IMR-90 (cell line): Measurements from ENCODE around the gene VASN. TPM values are rescaled to one million over a fixed set of nuclear protein-coding genes. Genes with fewer than 3 reads are reported as not detected.
A peak's percentile ranks its signal among the peaks of the same experiment; 100 is the strongest.

ENCODE experiments used
- ATAC-seq: fragments of 200-7000 bp; cut with Tn5 transposase; 2 replicates; pipeline ENCODE4 v1.9.1; 2020; ENCODE audit warnings: low read depth, mild to moderate bottlenecking, moderate library complexity
- BruUV-seq: library from RNA; stranded (reverse); fragments of 400-500 nt; replicated peaks from 2 replicates; lab custom pipeline; 2021; lab: Mats Ljungman, UMichigan
- CTCF ChIA-PET: fragments of 300-600 bp; formaldehyde crosslinking; extraction: SDS; loops from one replicate; lab custom pipeline; 2021; ENCODE audit warnings: antibody characterized with exemption; lab: Yijun Ruan, JAX
- POLR2A ChIA-PET: fragments of 300-600 bp; sonication (Branson Sonifier 250); formaldehyde crosslinking; loops from one replicate; lab custom pipeline; 2022; ENCODE audit warnings: antibody characterized with exemption; ENCODE audit not compliant: unreplicated experiment; lab: Charles Lee
- DNase-seq: peaks from one replicate; pipeline ENCODE4 v3.0.0; 2013
- H2AFZ ChIP-seq: replicated peaks from 2 replicates; pipeline ENCODE3; 2013; ENCODE audit warnings: low read length, mild to moderate bottlenecking; ENCODE audit not compliant: poor library complexity
- H2AK5ac ChIP-seq: 2 replicates; pipeline ENCODE4 v1.6.1; 2013; ENCODE audit warnings: low read depth, low read length, inconsistent platforms
- H2AK9ac ChIP-seq: replicated peaks from 2 replicates; pipeline ENCODE3; 2013; ENCODE audit warnings: mild to moderate bottlenecking, low read depth, low read length, moderate library complexity; ENCODE audit not compliant: poor library complexity
- H2BK120ac ChIP-seq: 2 replicates; pipeline ENCODE4 v1.6.1; 2013; ENCODE audit warnings: low read depth, low read length, inconsistent platforms
- H2BK15ac ChIP-seq: 3 replicates; pipeline ENCODE4 v1.6.1; 2013; ENCODE audit warnings: low read depth, low read length, inconsistent platforms
- H2BK20ac ChIP-seq: 2 replicates; pipeline ENCODE4 v1.6.1; 2013; ENCODE audit warnings: low read depth, mild to moderate bottlenecking, inconsistent platforms, low read length, moderate library complexity
- H2BK5ac ChIP-seq: 2 replicates; pipeline ENCODE4 v1.6.1; 2013; ENCODE audit warnings: mild to moderate bottlenecking, low read depth, low read length, inconsistent platforms; ENCODE audit not compliant: poor library complexity, severe bottlenecking
- H3K14ac ChIP-seq: replicated peaks from 2 replicates; pipeline ENCODE4 v1.6.1; 2013; ENCODE audit warnings: low read depth, low read length, inconsistent platforms
- H3K18ac ChIP-seq: 2 replicates; pipeline ENCODE4 v1.6.1; 2013; ENCODE audit warnings: low read depth, low read length, control low read depth
- H3K23ac ChIP-seq: 2 replicates; pipeline ENCODE4 v1.6.1; 2013; ENCODE audit warnings: low read depth, low read length, inconsistent platforms
- H3K27ac ChIP-seq: 2 replicates; pipeline ENCODE4 v1.5.1; 2013; ENCODE audit warnings: mild to moderate bottlenecking, control low read depth, low read length; ENCODE audit not compliant: insufficient read depth
- H3K27me3 ChIP-seq: 2 replicates; pipeline ENCODE4 v1.6.1; 2013; ENCODE audit warnings: low read length; ENCODE audit not compliant: control insufficient read depth, insufficient read depth
- H3K36me3 ChIP-seq: 2 replicates; pipeline ENCODE4 v1.6.1; 2013; ENCODE audit warnings: low read length, mixed read lengths; ENCODE audit not compliant: control insufficient read depth, insufficient read depth
- H3K4ac ChIP-seq: 2 replicates; pipeline ENCODE4 v1.6.1; 2013; ENCODE audit warnings: low read depth, low read length, inconsistent platforms
- H3K4me1 ChIP-seq: 2 replicates; pipeline ENCODE4 v1.6.1; 2013; ENCODE audit warnings: low read length, mixed read lengths; ENCODE audit not compliant: control insufficient read depth, insufficient read depth
- H3K4me2 ChIP-seq: 2 replicates; pipeline ENCODE4 v1.6.1; 2013; ENCODE audit warnings: low read depth, mild to moderate bottlenecking, control low read depth, low read length, moderate library complexity
- H3K4me3 ChIP-seq: 2 replicates; pipeline ENCODE4 v1.5.1; 2013; ENCODE audit warnings: low read depth, mild to moderate bottlenecking, control low read depth, low read length, moderate library complexity; ENCODE audit not compliant: insufficient read depth
- H3K56ac ChIP-seq: 2 replicates; pipeline ENCODE4 v1.6.1; 2013; ENCODE audit warnings: low read length, inconsistent platforms; ENCODE audit not compliant: insufficient read depth; ENCODE audit errors: extremely low read depth
- H3K79me1 ChIP-seq, 2 experiments: 2 replicates each; pipeline ENCODE4 v1.6.1; 2013; ENCODE audit warnings: low read length in 2 of 2, inconsistent platforms in 1 of 2, low read depth in 1 of 2
- H3K9ac ChIP-seq: 2 replicates; pipeline ENCODE4 v1.6.1; 2013; ENCODE audit warnings: low read depth, low read length, control low read depth
- H3K9me1 ChIP-seq: 2 replicates; pipeline ENCODE4 v1.6.1; 2013; ENCODE audit warnings: low read length, inconsistent platforms; ENCODE audit not compliant: insufficient read depth
- H3K9me3 ChIP-seq: 2 replicates; pipeline ENCODE4 v1.6.1; 2013; ENCODE audit warnings: low read length; ENCODE audit not compliant: control insufficient read depth, insufficient read depth
- H4K20me1 ChIP-seq: 2 replicates; pipeline ENCODE4 v1.6.1; 2013; ENCODE audit warnings: low read length, inconsistent platforms; ENCODE audit not compliant: insufficient read depth
- H4K5ac ChIP-seq: 2 replicates; pipeline ENCODE4 v1.6.1; 2013; ENCODE audit warnings: mild to moderate bottlenecking, low read depth, low read length, control low read depth
- H4K8ac ChIP-seq, 2 experiments: 2 replicates each; pipeline ENCODE4 v1.6.1; 2013; ENCODE audit warnings: low read depth in 2 of 2, low read length in 2 of 2, control low read depth in 1 of 2, inconsistent platforms in 1 of 2
- H4K91ac ChIP-seq: 2 replicates; pipeline ENCODE4 v1.6.1; 2013; ENCODE audit warnings: low read depth, low read length, inconsistent platforms; ENCODE audit not compliant: insufficient read depth
- BHLHE40 ChIP-seq: fragments of 150-350 bp; IDR thresholded peaks from 2 replicates; pipeline ENCODE4 v1.6.1; 2016; ENCODE audit warnings: mild to moderate bottlenecking, low read depth, low read length
- CEBPB ChIP-seq: IDR thresholded peaks from 2 replicates; pipeline ENCODE4 v1.6.1; 2012; ENCODE audit warnings: low read depth, low read length, improper control_type of control experiment
- CHD1 ChIP-seq: IDR thresholded peaks from 2 replicates; pipeline ENCODE4 v1.6.1; 2012; ENCODE audit warnings: low read depth, low read length, improper control_type of control experiment
- FOS ChIP-seq: fragments of 150-350 bp; IDR thresholded peaks from 2 replicates; pipeline ENCODE4 v1.6.1; 2016; ENCODE audit warnings: low read depth, low read length
- MAFK ChIP-seq: IDR thresholded peaks from 2 replicates; pipeline ENCODE4 v1.6.1; 2012; ENCODE audit warnings: low read depth, low read length, improper control_type of control experiment
- MAZ ChIP-seq: IDR thresholded peaks from 2 replicates; pipeline ENCODE4 v1.6.1; 2012; ENCODE audit warnings: low read depth, mild to moderate bottlenecking, low read length, improper control_type of control experiment, moderate library complexity, borderline replicate concordance
- MXI1 ChIP-seq: IDR thresholded peaks from 2 replicates; pipeline ENCODE4 v1.6.1; 2012; ENCODE audit warnings: low read depth, mild to moderate bottlenecking, low read length, moderate library complexity, borderline replicate concordance
- POLR2A ChIP-seq: IDR thresholded peaks from 2 replicates; pipeline ENCODE4 v1.6.1; 2012; ENCODE audit warnings: mild to moderate bottlenecking, low read depth, low read length
- RAD21 ChIP-seq: IDR thresholded peaks from 2 replicates; pipeline ENCODE4 v1.6.1; 2012; ENCODE audit warnings: low read length, improper control_type of control experiment
- RCOR1 ChIP-seq: IDR thresholded peaks from 2 replicates; pipeline ENCODE4 v1.6.1; 2012; ENCODE audit warnings: mild to moderate bottlenecking, low read length, improper control_type of control experiment; ENCODE audit not compliant: insufficient replicate concordance
- SMC3 ChIP-seq: fragments of 150-350 bp; IDR thresholded peaks from 2 replicates; pipeline ENCODE4 v1.6.1; 2016; ENCODE audit warnings: low read depth, mild to moderate bottlenecking, antibody characterized with exemption, low read length, moderate library complexity
- WGBS, 2 experiments: methylation state at CpG; one replicate each; pipeline versions ENCODE4 v1.1.5 to v1.1.7; 2013; ENCODE audit warnings: missing lambda C conversion rate in 2 of 2; ENCODE audit not compliant: insufficient read length in 1 of 2; ENCODE audit errors: extremely low coverage in 2 of 2; 5-methylcytosine and 5-hydroxymethylcytosine counted together
- dilution Hi-C: fragments of 300-500 bp; cut with HindIII; formaldehyde crosslinking; loops from one replicate; pipeline ENCODE4 v1.14.3; 2018; ENCODE audit warnings: low sequenced_read_pairs; ENCODE audit not compliant: unreplicated experiment
- in situ Hi-C: fragments of 300-500 bp; cut with MboI; formaldehyde crosslinking; loops from 3 replicates; pipeline ENCODE4 v1.14.3; 2019; ENCODE audit warnings: low sequenced_read_pairs, inconsistent platforms, mixed read lengths
- intact Hi-C: fragments of 100-400 bp; cut with micrococcal nuclease; formaldehyde crosslinking; loops from 2 replicates; pipeline ENCODE4 v1.10.0; 2022
- polyA plus RNA-seq, 3 experiments: library from polyadenylated mRNA; depleted of rRNA; stranded (reverse); fragments of >200 nt; gene quantifications; 2 replicates each; pipeline ENCODE4 v1.2.3, GENCODE V29; 2012; ENCODE audit warnings: low replicate concordance in 1 of 3
- total RNA-seq: library from RNA; depleted of rRNA; stranded (reverse); fragments of >200 nt; gene quantifications from 2 replicates; pipeline ENCODE4 v1.2.3, GENCODE V29; 2012
- TF ChIP-seq, protein P1 (sequence below): conservative IDR thresholded peaks from 2 replicates; pipeline ENCODE4 v1.5.1; 2012; ENCODE audit warnings: mild to moderate bottlenecking, low read depth, low read length, improper control_type of control experiment
- TF ChIP-seq, protein P2 (sequence below): fragments of 150-350 bp; IDR thresholded peaks from 2 replicates; pipeline ENCODE4 v1.6.1; 2017; ENCODE audit warnings: mild to moderate bottlenecking, antibody characterized with exemption, low read length, low read depth
- TF ChIP-seq, protein P3 (sequence below): fragments of 150-350 bp; IDR thresholded peaks from 2 replicates; pipeline ENCODE4 v1.6.1; 2016; ENCODE audit warnings: low read depth, mild to moderate bottlenecking, low read length, moderate library complexity, borderline replicate concordance

VASN gene
- total and polyA plus RNA-seq, 2 of the 4 experiments (the other 2 are of a cell fraction) = 9.3 to 87.2 TPM

GRCh38 chr16:4409081-4409932, 37.7 kb downstream of the VASN start:
- peak overlapping the region; percentile 28 for H3K4ac ChIP-seq
- ChIA-PET CTCF (interaction anchor here (0.6 to 0.8 kb wide), 2 partner anchors 39 to 140 kb away, joined by 3 to 4 read pairs; no protein-coding TSS in a partner anchor), POLR2A (no interaction called here)
- no peak overlapping the region for H3K27ac ChIP-seq
- peaks cover 34% of the 10 kb centered on the region for H3K4me1 ChIP-seq
- intact Hi-C loops = no loop called here
- DNase-seq (no peak), ATAC-seq (peak; percentile 4; the same call in 1 of the 2 replicates)
- H4K91ac ChIP-seq = peak overlapping the region; percentile 10; the same call in 1 of the 2 replicates
- H2BK15ac ChIP-seq = peak overlapping the region; percentile 38; the same call in 1 of the 3 replicates
- peak overlapping the region; percentile 17 for H2BK5ac ChIP-seq
- peak overlapping the region; percentile 5; the same call in 1 of the 2 replicates for H3K14ac ChIP-seq
- no peak overlapping the region for H3K4me3 ChIP-seq
- H2AFZ ChIP-seq = peak overlapping the region; percentile 45
- H2BK120ac ChIP-seq = peak overlapping the region; percentile 53
- no TSS peak for BruUV-seq
- no peaks in the 10 kb centered on the region for H3K27me3 ChIP-seq
- no peak overlapping the region for H3K56ac ChIP-seq
- peak overlapping the region; percentile 41 for H2AK5ac ChIP-seq
- dilution Hi-C loops = no loop called here
- H3K18ac ChIP-seq = no peak overlapping the region
- 94% methylated on average over 12 of the region's 19 CpGs; no CpG with 5 or more reads in 1 of the 2 experiments for WGBS, 2 experiments
- peaks cover 22% of the 10 kb centered on the region for H3K36me3 ChIP-seq
- H2BK20ac ChIP-seq = peak overlapping the region; percentile 20
- H3K4me2 ChIP-seq = no peak overlapping the region
- H4K5ac ChIP-seq = no peak overlapping the region
- H3K9ac ChIP-seq = no peak overlapping the region
- peaks cover 22% of the 10 kb centered on the region for H3K9me1 ChIP-seq
- in situ Hi-C loops = no loop called here
- peaks cover 16 to 57% of the 10 kb centered on the region in 2 experiments; a peak in 3 of 4 replicates for H3K79me1 ChIP-seq
- H3K23ac ChIP-seq = no peak overlapping the region
- peak overlapping the region in 1 of 2 experiments; percentile 10; a peak in 1 of 4 replicates for H4K8ac ChIP-seq
- H4K20me1 ChIP-seq = peaks cover 57% of the 10 kb centered on the region
- H3K9me3 ChIP-seq = no peaks in the 10 kb centered on the region
- peak overlapping the region; percentile 1 for H2AK9ac ChIP-seq
- TF ChIP-seq FOS (no peak), MAZ (no peak), CEBPB (no peak), SMC3 (no peak), POLR2A (no peak), RAD21 (no peak), CHD1 (no peak), MXI1 (no peak), MAFK (no peak), RCOR1 (no peak), BHLHE40 (no peak)
- TF ChIP-seq, protein P1, sequence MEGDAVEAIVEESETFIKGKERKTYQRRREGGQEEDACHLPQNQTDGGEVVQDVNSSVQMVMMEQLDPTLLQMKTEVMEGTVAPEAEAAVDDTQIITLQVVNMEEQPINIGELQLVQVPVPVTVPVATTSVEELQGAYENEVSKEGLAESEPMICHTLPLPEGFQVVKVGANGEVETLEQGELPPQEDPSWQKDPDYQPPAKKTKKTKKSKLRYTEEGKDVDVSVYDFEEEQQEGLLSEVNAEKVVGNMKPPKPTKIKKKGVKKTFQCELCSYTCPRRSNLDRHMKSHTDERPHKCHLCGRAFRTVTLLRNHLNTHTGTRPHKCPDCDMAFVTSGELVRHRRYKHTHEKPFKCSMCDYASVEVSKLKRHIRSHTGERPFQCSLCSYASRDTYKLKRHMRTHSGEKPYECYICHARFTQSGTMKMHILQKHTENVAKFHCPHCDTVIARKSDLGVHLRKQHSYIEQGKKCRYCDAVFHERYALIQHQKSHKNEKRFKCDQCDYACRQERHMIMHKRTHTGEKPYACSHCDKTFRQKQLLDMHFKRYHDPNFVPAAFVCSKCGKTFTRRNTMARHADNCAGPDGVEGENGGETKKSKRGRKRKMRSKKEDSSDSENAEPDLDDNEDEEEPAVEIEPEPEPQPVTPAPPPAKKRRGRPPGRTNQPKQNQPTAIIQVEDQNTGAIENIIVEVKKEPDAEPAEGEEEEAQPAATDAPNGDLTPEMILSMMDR = no peak
- TF ChIP-seq, protein P2, sequence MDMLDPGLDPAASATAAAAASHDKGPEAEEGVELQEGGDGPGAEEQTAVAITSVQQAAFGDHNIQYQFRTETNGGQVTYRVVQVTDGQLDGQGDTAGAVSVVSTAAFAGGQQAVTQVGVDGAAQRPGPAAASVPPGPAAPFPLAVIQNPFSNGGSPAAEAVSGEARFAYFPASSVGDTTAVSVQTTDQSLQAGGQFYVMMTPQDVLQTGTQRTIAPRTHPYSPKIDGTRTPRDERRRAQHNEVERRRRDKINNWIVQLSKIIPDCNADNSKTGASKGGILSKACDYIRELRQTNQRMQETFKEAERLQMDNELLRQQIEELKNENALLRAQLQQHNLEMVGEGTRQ = no peak
- TF ChIP-seq, protein P3, sequence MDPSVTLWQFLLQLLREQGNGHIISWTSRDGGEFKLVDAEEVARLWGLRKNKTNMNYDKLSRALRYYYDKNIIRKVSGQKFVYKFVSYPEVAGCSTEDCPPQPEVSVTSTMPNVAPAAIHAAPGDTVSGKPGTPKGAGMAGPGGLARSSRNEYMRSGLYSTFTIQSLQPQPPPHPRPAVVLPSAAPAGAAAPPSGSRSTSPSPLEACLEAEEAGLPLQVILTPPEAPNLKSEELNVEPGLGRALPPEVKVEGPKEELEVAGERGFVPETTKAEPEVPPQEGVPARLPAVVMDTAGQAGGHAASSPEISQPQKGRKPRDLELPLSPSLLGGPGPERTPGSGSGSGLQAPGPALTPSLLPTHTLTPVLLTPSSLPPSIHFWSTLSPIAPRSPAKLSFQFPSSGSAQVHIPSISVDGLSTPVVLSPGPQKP = no peak
